Fibroblast of skin of abdomen (primary cell): ENCODE measurements around the gene C16orf46.

Experiments used
- DNase-seq: peaks from one replicate; pipeline ENCODE4 v3.0.0-alpha.2; 2013

C16orf46 gene

DNA sequence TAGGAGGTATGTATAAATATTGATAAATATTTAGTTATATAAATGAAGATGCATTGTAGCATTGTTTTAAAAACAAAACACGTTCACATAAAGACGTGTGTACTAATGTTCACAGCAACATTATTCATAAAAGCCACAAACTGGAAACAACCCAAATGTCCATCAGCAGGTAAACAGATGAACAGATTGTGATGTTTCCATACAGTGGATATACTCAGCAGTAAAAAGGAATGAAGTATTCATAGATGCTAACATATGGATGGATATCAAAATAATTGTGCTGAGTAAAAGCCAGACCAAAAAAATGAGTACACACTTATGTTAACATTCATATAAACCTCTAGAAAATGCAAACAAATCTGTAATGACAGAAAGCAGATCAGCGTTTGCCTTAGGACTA is 64.1 kb downstream of the C16orf46 start:
- DNase-seq, result no peak
